Adipose tissue (tissue), 3 donors: ENCODE measurements around the gene LGALS7B. TPM values are rescaled to one million over a fixed set of nuclear protein-coding genes. Genes with fewer than 3 reads are reported as not detected.
"Not testable (repeated sequence)": the region's sequence is repeated elsewhere in the genome, so short reads cannot be mapped to it uniquely, and the experiment has no call there.

Source experiments
- H3K27ac ChIP-seq: one replicate; pipeline ENCODE4 v1.5.1; 2013; ENCODE audit warnings: low read depth, low read length
- WGBS, 3 donors: extraction: QIAGEN DNeasy Blood & Tissue Kit; methylation state at CpG; one replicate each; pipeline ENCODE4 v1.1.7; 2013; 5-methylcytosine and 5-hydroxymethylcytosine counted together
- polyA plus RNA-seq, 3 donors: library from polyadenylated mRNA; stranded (reverse); fragments of 200-250 nt; gene quantifications; one replicate each; pipeline ENCODE4 v1.2.3, GENCODE V29; 2013
- donor health status: healthy with polysubstance abuse.
- donor health status: Bipolar disorder and iron deficiency.
- donor health status: healthy.

Gene LGALS7B
- polyA plus RNA-seq, 3 donors, result 1.2 to 5.1 (median 3.0) TPM

- H3K27ac ChIP-seq, result not testable (repeated sequence)
- no CpG with 5 or more reads among the region's 40 CpGs for WGBS, 3 donors
These were observed 2.6 kb downstream of the LGALS7B start for GRCh38 chr19:38791451-38792064.

GRCh38 chr19:38792250-38793111, 3.5 kb downstream of the LGALS7B start:
- 10 to 32% (median 11%) methylated on average over 54 to 65 of the region's 71 CpGs for WGBS, 3 donors
- no peak overlapping the region for H3K27ac ChIP-seq

GRCh38 chr19:38793177-38793576, 4.2 kb downstream of the LGALS7B start:
- 74 to 83% (median 76%) methylated on average over 8 of the region's 8 CpGs for WGBS, 3 donors
- no peak overlapping the region for H3K27ac ChIP-seq

GRCh38 chr19:38793671-38794070, 4.7 kb downstream of the LGALS7B start:
- WGBS, 3 donors, result 92 to 95% (median 95%) methylated on average over 5 of the region's 5 CpGs
- no peak overlapping the region for H3K27ac ChIP-seq

- 91 to 94% (median 91%) methylated on average over 4 of the region's 4 CpGs for WGBS, 3 donors
- H3K27ac ChIP-seq, result no peak overlapping the region
These were observed 6.5 kb downstream of the LGALS7B start for GRCh38 chr19:38795549-38795948.

- H3K27ac ChIP-seq, result no peak overlapping the region
- WGBS, 3 donors, result 73 to 87% (median 75%) methylated on average over 2 of the region's 2 CpGs
These were observed 7.2 kb downstream of the LGALS7B start for GRCh38 chr19:38796154-38796553.

GRCh38 chr19:38797781-38798180, 8.8 kb downstream of the LGALS7B start:
- WGBS, 3 donors, result 92 to 95% (median 93%) methylated on average over 8 to 29 of the region's 33 CpGs
- not testable (repeated sequence) for H3K27ac ChIP-seq

GRCh38 chr19:38799104-38799503, 10.1 kb downstream of the LGALS7B start:
- 88 to 94% (median 93%) methylated on average over 10 of the region's 10 CpGs for WGBS, 3 donors
- H3K27ac ChIP-seq, result no peak overlapping the region

GRCh38 chr19:38800577-38801347, 11.8 kb downstream of the LGALS7B start:
- no peak overlapping the region for H3K27ac ChIP-seq
- 86 to 93% (median 93%) methylated on average over 5 of the region's 5 CpGs for WGBS, 3 donors

- no peak overlapping the region for H3K27ac ChIP-seq
- 91 to 94% (median 91%) methylated on average over 12 of the region's 12 CpGs for WGBS, 3 donors
These were observed 12.5 kb downstream of the LGALS7B start for GRCh38 chr19:38801359-38802095.

GRCh38 chr19:38803543-38803942, 14.5 kb downstream of the LGALS7B start:
- WGBS, 3 donors, result 87 to 96% (median 92%) methylated on average over 10 of the region's 10 CpGs
- H3K27ac ChIP-seq, result no peak overlapping the region

GRCh38 chr19:38805180-38805579, 16.2 kb downstream of the LGALS7B start:
- H3K27ac ChIP-seq, result no peak overlapping the region
- WGBS, 3 donors, result 26 to 79% (median 38%) methylated on average over 1 of the region's 1 CpG

- H3K27ac ChIP-seq, result no peak overlapping the region
- 83 to 95% (median 90%) methylated on average over 6 of the region's 6 CpGs for WGBS, 3 donors
These were observed 17.4 kb downstream of the LGALS7B start for GRCh38 chr19:38806371-38806770.

- 78 to 86% (median 79%) methylated on average over 12 to 14 of the region's 18 CpGs for WGBS, 3 donors
- not testable (repeated sequence) for H3K27ac ChIP-seq
These were observed 18.5 kb downstream of the LGALS7B start for GRCh38 chr19:38807374-38808098.

GRCh38 chr19:38808741-38809140, 19.7 kb downstream of the LGALS7B start:
- 92 to 96% (median 93%) methylated on average over 16 to 17 of the region's 17 CpGs for WGBS, 3 donors

GRCh38 chr19:38809592-38810252, 20.7 kb downstream of the LGALS7B start:
- 94 to 98% (median 96%) methylated on average over 5 to 8 of the region's 8 CpGs for WGBS, 3 donors
- H3K27ac ChIP-seq, result no peak overlapping the region

More at GRCh38 chr19:38808741-38809140, 19.7 kb downstream of the LGALS7B start:
- no peak overlapping the region for H3K27ac ChIP-seq
